GM12878 (cell line): Measurements from ENCODE around the gene DNAH8. TPM values are rescaled to one million over a fixed set of nuclear protein-coding genes. Genes with fewer than 3 reads are reported as not detected.

ENCODE experiments used
- ATAC-seq: fragments of 200-7000 bp; cut with Tn5 transposase; 3 replicates; pipeline ENCODE4 v1.9.1; 2020; ENCODE audit warnings: mild to moderate bottlenecking, moderate library complexity
- BruUV-seq: library from RNA; stranded (reverse); fragments of 400-500 nt; replicated peaks from 2 replicates; lab custom pipeline; 2021; lab: Mats Ljungman, UMichigan
- CTCF ChIA-PET: fragments of 300-600 bp; sonication (Branson Sonifier 250); formaldehyde crosslinking; extraction: SDS; loops from one replicate; lab custom pipeline; 2021; ENCODE audit warnings: inconsistent platforms; lab: Yijun Ruan, JAX
- POLR2A ChIA-PET: fragments of 350-600 bp; formaldehyde crosslinking; extraction: SDS; loops from one replicate; lab custom pipeline; 2021; ENCODE audit warnings: inconsistent platforms; lab: Charles Lee
- RAD21 ChIA-PET: fragments of 300-600 bp; sonication (Branson Sonifier 250); formaldehyde crosslinking; loops from one replicate; lab custom pipeline; 2023; ENCODE audit warnings: antibody characterized with exemption; ENCODE audit not compliant: unreplicated experiment; lab: Charles Lee
- SMC1A ChIA-PET: fragments of 300-600 bp; sonication (Branson Sonifier 250); formaldehyde crosslinking; loops from one replicate; lab custom pipeline; 2023; ENCODE audit not compliant: unreplicated experiment, uncharacterized antibody; lab: Charles Lee
- DNase-seq: peaks from one replicate; pipeline ENCODE4 v3.0.0-alpha.2; 2011; ENCODE audit warnings: low read depth, low spot score
- FAIRE-seq: peaks from 3 replicates; lab custom pipeline; 2011; peaks lifted over from hg19 to GRCh38; lab: Jason Lieb, UNC
- H2AFZ ChIP-seq: 2 replicates; pipeline ENCODE4 v1.6.0; 2011; ENCODE audit warnings: low read depth, low read length, control low read depth; ENCODE audit not compliant: control insufficient read depth
- H3K27ac ChIP-seq: 2 replicates; pipeline ENCODE4 v1.5.1; 2011; ENCODE audit warnings: control low read depth; ENCODE audit not compliant: control insufficient read depth, insufficient read depth
- H3K27me3 ChIP-seq, 2 experiments: replicated peaks in 1 of 2; 2 replicates each; pipeline versions ENCODE4 v1.6.0 to v1.6.1; 2011; ENCODE audit warnings: low read length in 1 of 2; ENCODE audit not compliant: control insufficient read depth in 2 of 2, insufficient read depth in 2 of 2
- H3K36me3 ChIP-seq, 2 experiments: 2 replicates each; pipeline ENCODE4 v1.5.1; 2011; ENCODE audit warnings: low read length in 1 of 2; ENCODE audit not compliant: control insufficient read depth in 2 of 2, insufficient read depth in 2 of 2
- H3K4me1 ChIP-seq: 2 replicates; pipeline ENCODE4 v1.6.1; 2011; ENCODE audit warnings: mild to moderate bottlenecking, low read length, moderate library complexity, mixed read lengths; ENCODE audit not compliant: control insufficient read depth, insufficient read depth
- H3K4me2 ChIP-seq: 2 replicates; pipeline ENCODE4 v1.6.0; 2011; ENCODE audit warnings: control low read depth; ENCODE audit not compliant: control insufficient read depth, insufficient read depth
- H3K4me3 ChIP-seq: fragments of 200-600 bp; sonication (generic); 2 replicates; pipeline ENCODE4 v1.5.1; 2016
- H3K79me2 ChIP-seq: 2 replicates; pipeline ENCODE4 v1.6.0; 2011; ENCODE audit warnings: low read length; ENCODE audit not compliant: control insufficient read depth, insufficient read depth
- H3K9ac ChIP-seq: 2 replicates; pipeline ENCODE4 v1.8.0; 2011; ENCODE audit warnings: low read length, control low read depth, mixed read lengths; ENCODE audit not compliant: control insufficient read depth, insufficient read depth
- H3K9me3 ChIP-seq: replicated peaks from 3 replicates; pipeline ENCODE4 v1.5.1; 2011; ENCODE audit warnings: mild to moderate bottlenecking, low read length; ENCODE audit not compliant: control insufficient read depth, insufficient read depth
- H4K20me1 ChIP-seq: 2 replicates; pipeline ENCODE4 v1.6.0; 2011; ENCODE audit not compliant: control insufficient read depth, insufficient read depth
- GABPA ChIP-seq: IDR thresholded peaks from 2 replicates; pipeline ENCODE4 v1.6.1; 2014; ENCODE audit warnings: antibody characterized with exemption, low read depth, mild to moderate bottlenecking, inconsistent platforms
- IKZF2 ChIP-seq, 2 experiments: fragments of 450-650 bp; IDR thresholded peaks; 2 replicates each; pipeline ENCODE4 v1.6.1; 2017; ENCODE audit warnings: mild to moderate bottlenecking in 2 of 2, moderate library complexity in 2 of 2
- MYC ChIP-seq: IDR thresholded peaks from 2 replicates; pipeline ENCODE4 v1.6.1; 2011; ENCODE audit warnings: mild to moderate bottlenecking, low read length, moderate library complexity, inconsistent platforms; ENCODE audit not compliant: insufficient read depth, insufficient replicate concordance, insufficient read length, severe bottlenecking
- NFIC ChIP-seq: IDR thresholded peaks from 2 replicates; pipeline ENCODE4 v1.6.1; 2012; ENCODE audit warnings: low read depth, mild to moderate bottlenecking, inconsistent platforms, low read length, moderate library complexity
- REST ChIP-seq: IDR thresholded peaks from 2 replicates; pipeline ENCODE4 v1.6.1; 2012; ENCODE audit warnings: mild to moderate bottlenecking, low read depth, low read length
- SKIL ChIP-seq: fragments of 450-650 bp; IDR thresholded peaks from 2 replicates; pipeline ENCODE4 v1.6.1; 2017; ENCODE audit warnings: mild to moderate bottlenecking, low read depth, inconsistent platforms; ENCODE audit not compliant: poor library complexity, severe bottlenecking
- ZBTB11 ChIP-seq: fragments of 450-650 bp; formaldehyde crosslinking; IDR thresholded peaks from 2 replicates; pipeline ENCODE4 v1.5.0; 2022; ENCODE audit warnings: mild to moderate bottlenecking, missing genetic modification characterization
- whole genome bisulfite sequencing: methylation state at CpG from one replicate; pipeline ENCODE4 v1.1.6; 2016; ENCODE audit warnings: low lambda C conversion rate; ENCODE audit not compliant: insufficient replicate concordance, insufficient coverage; ENCODE audit errors: missing lambda C conversion rate; 5-methylcytosine and 5-hydroxymethylcytosine counted together
- in situ Hi-C: fragments of 300-500 bp; cut with MboI; formaldehyde crosslinking; loops from 9 replicates; pipeline ENCODE4 v1.14.3; 2018; ENCODE audit warnings: mixed read lengths
- intact Hi-C: fragments of 100-400 bp; cut with micrococcal nuclease; formaldehyde crosslinking; loops from one replicate; pipeline ENCODE4 v1.14.2; 2022; ENCODE audit not compliant: unreplicated experiment
- polyA plus RNA-seq, 11 experiments: library from polyadenylated mRNA; depleted of rRNA in 4 of 11; unstranded in 6 of 11; stranded (reverse) in 5 of 11; fragments of >200 nt; fragmentation: Nextera tagmentation in 4 of 11; fragmentation: Illumina TruSeq in 1 of 11; extraction: Ambion mirVana in 4 of 11; extraction: Trizol in 1 of 11; gene quantifications; 1 replicate in 1 of 11; 2 replicates in 10 of 11; pipeline versions ENCODE4 v1.2.1 to v1.2.3, GENCODE V29; 2011 to 2016; ENCODE audit warnings: inconsistent platforms in 2 of 11, missing spikeins in 2 of 11, low read depth in 1 of 11
- total RNA-seq, 4 experiments: library from RNA; depleted of rRNA in 3 of 4; stranded (reverse); fragments of >200 nt in 3 of 4; fragmentation: Illumina TruSeq in 1 of 4; extraction: Trizol in 1 of 4; gene quantifications; 2 replicates each; pipeline versions ENCODE4 v1.2.1 to v1.2.3, GENCODE V29; 2013 to 2021

The DNAH8 gene
- total and polyA plus RNA-seq, 10 of the 15 experiments (the other 5 are each of a cell fraction or from before 2014, with no cell fraction given), result 0.02 to 0.34 (median 0.10) TPM; not detected in 3

- no peak for TF ChIP-seq GABPA
- no peak for TF ChIP-seq IKZF2 (IDR thresholded peaks at IDR 0.05)
- no peak for TF ChIP-seq MYC
- no peak for TF ChIP-seq NFIC
- Histone ChIP-seq H3K9me3 (no peaks in the 10 kb centered on the region), H3K4me3 (no peak overlapping the region), H3K27me3 (no peaks in the 10 kb centered on the region), H3K9ac (no peak overlapping the region), H2AFZ (no peak overlapping the region), H3K79me2 (no peaks in the 10 kb centered on the region), H4K20me1 (no peaks in the 10 kb centered on the region), H3K27ac (no peak overlapping the region), H3K4me2 (no peak overlapping the region), H3K36me3 (no peaks in the 10 kb centered on the region), H3K4me1 (no peaks in the 10 kb centered on the region)
- WGBS, result 96% methylated on average over 3 of the region's 3 CpGs
- POLR2A ChIA-PET, result no interaction called here
- FAIRE-seq (no peak), ATAC-seq (no peak), DNase-seq (no peak)
- CTCF ChIA-PET, result no interaction called here
- RAD21 ChIA-PET, result no interaction called here
- intact Hi-C loops (no loop called here), in situ Hi-C loops (no loop called here)
- no TSS peak for BruUV-seq
- SMC1A ChIA-PET, result no interaction called here
These were observed 137.1 kb downstream of the DNAH8 start for GRCh38 chr6:38852215-38852614.

GRCh38 chr6:38853236-38853635 lies 138.1 kb downstream of the DNAH8 start:
- no peaks in the 10 kb centered on the region for H4K20me1 ChIP-seq
- H3K36me3 ChIP-seq, result no peaks in the 10 kb centered on the region
- FAIRE-seq (no peak), DNase-seq (no peak), ATAC-seq (no peak)
- H3K4me2 ChIP-seq, result no peak overlapping the region
- no peak overlapping the region for H3K4me3 ChIP-seq
- ChIA-PET RAD21 (no interaction called here), SMC1A (interaction anchor here (0.6 kb wide), 1 partner anchor 80 kb away, joined by 3 read pairs; no protein-coding TSS in a partner anchor), POLR2A (no interaction called here), CTCF (no interaction called here)
- intact Hi-C loops (no loop called here), in situ Hi-C loops (no loop called here)
- no peaks in the 10 kb centered on the region for H3K9me3 ChIP-seq
- no peaks in the 10 kb centered on the region for H3K4me1 ChIP-seq
- no TSS peak for BruUV-seq
- H3K27me3 ChIP-seq, result no peaks in the 10 kb centered on the region
- H3K9ac ChIP-seq, result no peak overlapping the region
- no peaks in the 10 kb centered on the region for H3K79me2 ChIP-seq
- H3K27ac ChIP-seq, result no peak overlapping the region
- H2AFZ ChIP-seq, result no peak overlapping the region
- WGBS, result 100% methylated on average over 2 of the region's 2 CpGs
- TF ChIP-seq REST (no peak), ZBTB11 (CRISPR knock-in tag) (no peak), SKIL (no peak)
